ENCODE data around the gene ADAMTSL3.
"Not testable (repeated sequence)": the region's sequence is repeated elsewhere in the genome, so short reads cannot be mapped to it uniquely, and the experiment has no call there.

The ADAMTSL3 gene

DNA sequence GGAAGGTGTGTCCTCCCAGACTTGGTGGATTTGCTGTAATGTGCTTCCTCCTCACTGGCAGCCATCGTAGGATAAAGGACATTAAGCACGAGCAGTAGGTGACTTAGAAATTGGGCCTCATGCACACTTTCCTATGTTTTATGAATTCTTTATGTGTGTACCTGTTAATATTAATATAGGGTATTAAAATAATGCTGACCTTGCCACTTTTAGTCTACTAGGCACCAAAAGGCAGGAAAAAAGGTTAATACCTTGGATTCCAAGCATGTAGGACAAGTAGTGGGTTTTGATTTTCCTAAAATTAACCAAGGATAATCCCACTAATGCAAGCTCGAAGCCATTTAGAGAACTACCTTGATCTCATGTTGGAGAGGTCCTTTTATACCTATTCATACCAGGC, 55.9 kb downstream of the ADAMTSL3 start:
- no peak for DNase-seq

DNA sequence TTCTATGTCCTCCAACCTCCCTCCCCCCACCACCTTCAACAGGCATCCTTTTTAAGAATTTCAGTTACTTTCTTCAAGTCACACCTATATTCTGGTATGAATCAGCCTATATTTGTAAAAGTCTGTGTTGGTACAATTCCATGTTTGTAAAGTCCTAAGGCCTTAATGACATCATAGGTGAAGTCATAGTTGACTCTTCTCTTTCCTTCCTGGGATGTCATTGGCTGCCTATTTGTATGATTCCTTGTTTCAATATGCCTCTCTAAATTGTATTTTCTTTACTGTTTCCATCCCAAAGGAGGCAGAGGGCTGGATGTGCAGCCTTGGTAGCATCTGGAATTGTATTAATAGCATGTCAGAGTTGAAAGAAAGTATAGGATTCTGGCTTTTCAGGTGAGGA, 56.5 kb downstream of the ADAMTSL3 start:
- DNase-seq: no peak

DNA sequence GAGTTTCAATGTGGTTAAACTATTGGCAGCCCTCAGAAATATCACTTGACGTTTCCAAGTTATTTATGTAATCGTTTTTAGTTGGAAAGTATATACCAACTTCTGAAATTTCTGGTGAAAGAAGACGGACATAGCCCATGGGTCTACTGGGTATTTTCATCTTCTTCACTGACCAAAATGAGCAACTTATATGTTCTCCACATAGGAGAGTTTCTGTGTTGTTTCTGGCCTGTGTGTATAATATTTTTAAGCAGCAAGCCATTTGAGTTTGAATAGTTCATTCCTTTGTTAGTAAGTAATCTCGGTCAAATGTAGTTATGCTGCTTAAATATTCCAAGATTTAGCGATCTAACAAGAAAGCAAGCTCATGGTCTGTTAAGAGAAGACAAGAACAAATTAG, 57.3 kb downstream of the ADAMTSL3 start:
- DNase-seq: no peak

DNA sequence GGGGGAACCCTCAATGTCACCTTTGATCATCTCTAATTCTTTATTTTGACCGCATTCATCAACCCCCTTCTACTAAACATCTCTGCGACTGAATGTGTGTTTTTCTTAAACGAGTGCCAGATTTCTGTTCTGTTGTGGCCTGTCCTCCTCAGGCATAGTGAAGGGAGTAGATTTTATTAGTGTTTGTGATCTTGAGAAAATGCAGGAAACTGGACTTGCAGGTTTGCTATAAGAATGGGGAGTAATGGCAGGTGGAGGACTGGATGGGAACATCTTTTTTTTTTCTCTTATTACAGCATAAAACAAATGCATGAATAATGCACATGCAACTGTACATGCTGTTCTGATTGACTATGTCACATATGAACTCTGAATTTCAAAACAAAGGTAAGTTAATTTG, 59.3 kb downstream of the ADAMTSL3 start:
- DNase-seq: no peak

DNA sequence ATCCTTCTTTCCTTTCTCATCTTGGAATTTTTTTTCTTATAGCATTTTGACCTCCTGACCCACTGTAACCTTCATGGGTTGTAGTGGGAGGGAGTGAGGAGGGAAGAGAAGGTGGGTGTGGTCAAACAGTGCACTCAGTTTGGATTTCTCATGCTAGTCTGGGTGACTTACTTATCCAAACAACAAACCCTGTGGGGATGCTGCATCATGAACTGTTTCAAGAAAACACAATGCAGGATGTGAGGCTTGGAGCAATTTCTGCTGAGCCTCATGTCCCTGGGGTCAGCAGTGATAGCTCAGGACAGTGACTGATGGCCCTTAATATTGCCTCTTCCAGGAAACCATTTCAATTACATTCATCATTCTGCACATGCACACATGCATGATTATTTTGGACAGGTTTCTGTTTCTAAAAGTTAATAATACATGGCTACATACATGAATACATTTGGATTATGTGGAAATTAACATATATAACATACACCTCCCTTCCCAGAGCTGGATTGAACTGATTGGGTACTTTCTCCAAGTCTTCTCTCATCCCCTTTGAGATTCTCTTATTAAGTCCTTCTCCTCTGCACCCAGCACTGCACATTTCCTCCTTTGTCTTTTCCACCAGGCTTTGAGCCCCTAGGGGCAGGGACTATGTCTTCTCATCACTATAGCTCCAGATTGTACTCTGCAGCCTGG, 61.2 kb downstream of the ADAMTSL3 start:
- no peak for DNase-seq

DNA sequence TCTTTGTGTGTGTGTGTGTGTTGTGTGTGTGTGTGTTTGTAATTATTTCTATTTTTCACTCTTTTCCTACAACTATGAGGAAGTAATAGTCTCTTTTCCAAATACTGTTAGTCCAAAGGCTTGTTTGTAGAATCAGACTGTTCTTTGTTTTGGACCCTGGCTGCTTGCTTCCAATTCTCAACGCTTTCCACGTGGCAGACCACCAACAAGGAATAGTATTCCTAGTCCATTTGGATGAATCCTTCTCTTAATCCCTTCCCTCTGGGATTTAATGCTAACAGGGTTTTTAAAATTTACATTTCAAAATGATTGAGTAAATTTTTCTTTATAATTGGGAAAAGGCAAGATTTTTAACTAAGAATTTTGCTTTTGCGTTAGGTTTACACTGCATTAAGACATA, 62.7 kb downstream of the ADAMTSL3 start:
- DNase-seq: no peak

DNA sequence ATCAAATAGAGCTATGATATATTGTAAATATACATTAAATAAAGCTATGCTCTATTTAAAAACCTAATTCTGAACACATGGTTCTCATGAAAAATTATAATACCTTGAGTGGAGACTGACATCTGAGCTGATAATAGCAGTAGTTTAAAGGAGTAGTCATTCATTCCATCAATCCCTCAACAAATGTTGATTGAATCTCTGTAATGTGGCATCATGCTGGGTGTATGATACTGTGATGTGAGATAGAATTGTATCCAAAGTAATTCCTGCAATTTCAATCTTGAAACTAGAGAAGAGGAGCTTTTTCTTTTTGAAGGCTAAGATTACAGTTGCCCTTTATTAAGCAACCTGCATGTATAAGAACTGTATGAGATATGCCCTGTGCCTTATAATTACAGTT, 63.1 kb downstream of the ADAMTSL3 start:
- no peak for DNase-seq

DNA sequence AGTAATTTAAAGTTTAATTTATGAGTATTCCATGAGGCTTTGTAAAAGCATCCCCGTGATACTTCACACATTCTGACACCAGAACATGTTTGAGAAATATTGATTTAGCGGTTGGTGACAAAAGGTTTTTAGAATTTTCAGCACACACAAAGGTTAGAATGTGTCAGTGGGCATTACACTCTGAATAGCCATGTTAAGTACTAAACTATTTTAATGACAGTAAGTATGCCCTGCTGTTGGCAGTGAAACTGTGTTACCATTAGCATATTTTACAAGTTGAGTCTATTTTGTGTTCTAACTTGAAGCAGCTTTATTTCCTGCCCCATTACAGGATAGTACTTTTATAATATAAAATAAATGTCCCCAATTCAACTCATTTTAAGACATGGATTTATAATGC, 66.5 kb downstream of the ADAMTSL3 start:
- no peak for DNase-seq

DNA sequence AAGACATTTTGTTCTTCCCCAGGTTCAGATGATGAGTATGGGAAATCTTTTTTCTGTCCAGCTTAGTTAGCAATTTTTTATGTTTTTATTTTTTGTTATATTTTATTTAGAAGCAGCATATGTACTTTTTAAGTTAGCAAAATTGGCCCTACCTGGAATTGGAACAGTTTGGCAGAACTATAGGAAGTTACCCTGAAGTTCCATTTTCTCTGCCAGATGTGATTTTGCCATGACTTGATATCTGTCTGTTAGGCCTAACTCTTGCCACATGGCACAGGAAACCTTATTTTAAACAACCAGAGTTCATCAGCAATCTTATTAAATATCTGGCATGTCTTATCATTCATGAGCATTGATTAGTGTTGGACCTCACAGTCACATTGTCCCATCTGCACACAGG, 67.1 kb downstream of the ADAMTSL3 start:
- no peak for DNase-seq

DNA sequence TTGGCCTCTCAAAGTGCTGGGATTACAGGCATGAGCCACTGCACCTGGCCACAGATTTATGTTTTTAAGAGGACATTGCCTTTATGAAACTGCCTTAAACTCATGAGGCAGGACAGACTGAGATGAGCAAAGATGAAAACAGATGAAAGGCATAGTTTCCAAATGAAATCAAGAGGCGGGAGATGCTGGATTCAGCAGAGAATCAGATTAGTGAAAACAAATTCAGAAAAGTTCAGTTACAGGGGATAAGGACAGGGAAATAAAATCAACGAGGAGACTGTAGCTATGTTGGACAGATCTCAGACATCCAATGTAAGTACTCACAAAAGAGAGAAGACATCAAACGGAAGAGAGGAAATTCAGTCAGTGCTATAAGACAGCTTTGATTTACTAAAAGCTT, 68.1 kb downstream of the ADAMTSL3 start:
- DNase-seq: no peak

DNA sequence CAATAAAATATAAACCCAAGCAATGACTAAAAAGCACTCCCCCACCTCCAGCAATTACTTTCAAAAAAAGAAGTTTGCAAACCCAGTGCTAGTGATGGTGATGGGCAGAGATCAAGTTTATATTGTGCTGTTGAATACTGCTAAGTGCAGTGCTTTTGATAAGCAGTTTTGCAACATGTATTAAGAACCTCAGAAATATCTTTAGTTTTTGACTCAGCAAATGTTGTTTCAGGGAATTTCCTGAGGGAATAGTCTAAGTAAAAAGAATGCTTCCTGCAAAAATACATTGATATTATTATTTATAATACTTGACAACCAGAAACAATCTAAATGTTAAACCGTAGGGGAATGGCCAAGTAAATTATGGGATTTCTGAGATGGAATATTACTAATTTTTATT, 69.3 kb downstream of the ADAMTSL3 start:
- DNase-seq: no peak

DNA sequence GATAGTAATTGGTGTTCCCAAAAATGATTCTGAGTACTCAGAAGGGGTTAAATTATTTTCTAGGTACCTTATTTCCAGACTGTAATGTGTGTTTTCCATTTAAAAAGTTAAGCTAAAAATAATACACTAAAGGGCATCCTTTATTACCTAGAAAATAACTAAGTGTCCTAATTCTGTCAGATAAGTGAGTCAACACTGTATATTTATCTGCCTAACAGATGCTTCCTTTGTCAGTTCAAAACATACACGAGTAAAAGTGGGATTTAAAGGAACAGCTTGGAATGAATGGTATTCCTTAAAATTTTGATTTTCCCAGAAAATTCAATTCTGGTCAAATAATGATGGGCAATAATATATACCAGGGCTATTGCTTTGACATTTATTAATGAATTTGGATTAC, 78.3 kb downstream of the ADAMTSL3 start:
- no peak for DNase-seq

DNA sequence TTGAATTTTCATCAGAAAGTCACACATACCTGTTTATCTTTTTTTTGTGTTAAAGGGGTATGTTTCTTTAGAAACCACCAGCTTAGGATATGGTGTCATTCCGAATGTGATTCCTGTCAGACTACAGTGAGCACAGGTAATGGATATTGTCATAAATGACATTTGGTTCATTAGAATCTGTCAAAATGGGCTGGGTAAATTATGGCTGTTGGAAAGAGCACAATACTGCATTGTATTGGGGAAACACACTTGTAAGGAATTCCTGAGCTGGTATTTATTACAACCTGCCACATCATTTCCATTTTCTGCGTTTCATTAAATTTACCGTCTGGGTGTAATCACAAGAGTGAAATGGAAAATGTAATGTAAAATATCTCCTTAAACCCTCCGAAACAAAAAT, 78.8 kb downstream of the ADAMTSL3 start:
- no peak for DNase-seq

DNA sequence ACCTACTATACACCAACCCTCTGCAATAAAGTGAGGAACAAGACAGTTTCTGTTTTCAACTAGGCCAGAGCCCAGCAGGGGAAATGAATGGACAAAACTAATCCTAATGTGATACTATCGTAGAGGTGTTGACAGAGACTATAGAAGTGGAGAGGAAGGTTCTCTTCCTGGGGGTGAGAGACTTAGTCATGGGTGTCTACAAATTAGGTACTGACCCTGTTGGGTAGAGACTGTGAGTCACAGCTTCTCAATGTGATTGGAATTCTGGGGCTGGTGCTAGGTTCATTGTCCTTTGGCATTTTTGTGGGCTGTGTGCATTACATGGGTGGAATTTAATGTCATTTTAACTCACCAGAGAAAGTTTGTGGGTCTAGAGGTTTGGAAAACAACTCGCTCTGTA, 79.3 kb downstream of the ADAMTSL3 start:
- no peak for DNase-seq

DNA sequence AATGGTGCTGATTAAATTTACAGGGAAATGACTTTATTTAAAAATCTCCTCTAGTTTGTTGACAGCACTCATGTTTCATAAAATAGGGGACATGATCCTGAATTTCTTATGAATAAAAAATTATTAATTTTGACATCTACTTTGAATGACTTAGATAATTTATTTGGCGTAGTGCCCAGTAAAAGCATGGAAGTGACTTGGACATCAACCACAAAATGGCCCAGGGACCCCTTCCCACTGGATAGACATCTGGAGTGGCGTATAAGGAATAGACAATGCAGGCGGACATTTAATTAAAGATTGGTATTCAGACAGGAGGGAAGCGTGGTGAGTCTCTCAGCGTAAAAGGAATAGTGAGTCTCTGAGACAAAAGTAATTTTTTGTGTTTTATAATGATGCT, 79.8 kb downstream of the ADAMTSL3 start:
- no peak for DNase-seq

DNA sequence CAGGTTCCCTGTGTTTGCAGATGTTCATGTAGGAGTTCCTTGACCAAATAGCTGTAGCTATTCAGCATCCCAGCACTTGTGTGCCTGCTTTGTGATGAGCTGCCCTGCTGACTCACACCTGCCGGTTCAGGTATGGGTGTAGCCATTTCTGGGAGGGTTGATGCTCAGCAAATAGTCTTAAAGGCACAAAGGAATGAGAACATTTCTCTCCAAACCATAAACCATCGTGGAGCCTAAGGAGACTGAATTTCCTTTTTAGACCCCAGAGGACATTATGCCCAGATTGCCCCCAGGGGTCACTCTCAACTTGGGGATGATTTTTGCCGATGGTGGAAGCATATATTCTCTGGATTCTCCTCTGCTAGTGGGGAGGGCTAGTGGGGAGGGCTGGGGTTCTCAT, 80.6 kb downstream of the ADAMTSL3 start:
- no peak for DNase-seq

DNA sequence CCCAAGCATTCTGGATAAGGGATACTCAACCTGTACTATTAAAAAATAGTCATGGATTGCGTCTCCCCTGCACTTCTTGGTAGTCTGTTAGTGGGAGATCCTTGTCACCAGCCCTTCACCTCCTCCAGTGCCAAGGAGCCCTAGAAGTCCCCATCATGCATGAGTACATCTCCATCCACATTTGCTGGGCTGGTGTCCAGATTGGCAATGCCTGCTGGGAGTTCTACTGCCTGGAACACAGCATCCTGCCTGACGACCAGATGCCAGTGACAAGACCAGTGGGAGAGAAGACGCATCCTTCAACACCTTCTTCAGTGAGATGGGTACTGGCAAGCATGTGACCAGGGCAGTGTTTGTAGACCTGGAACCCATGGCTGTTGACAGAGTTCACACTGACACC, 85.7 kb downstream of the ADAMTSL3 start:
- no peak for DNase-seq

DNA sequence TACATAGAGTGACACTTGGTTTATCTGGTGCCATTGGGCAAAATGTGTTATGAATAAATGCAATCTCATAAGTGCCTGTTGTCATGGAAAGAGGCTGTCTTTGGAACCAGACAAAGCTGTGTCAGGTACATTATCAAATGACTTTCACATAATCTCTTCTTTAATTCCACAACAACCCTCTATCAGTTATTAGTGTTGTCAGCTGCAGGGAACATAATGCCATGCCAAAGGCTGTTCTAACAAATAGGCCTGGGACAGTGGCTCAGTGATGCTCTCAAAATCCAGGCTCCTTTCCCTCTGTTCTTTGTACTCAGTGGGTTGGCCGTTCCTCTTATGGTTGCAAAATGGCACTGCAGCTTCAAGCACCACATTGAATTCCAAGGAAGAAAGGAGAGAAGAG, 91.8 kb downstream of the ADAMTSL3 start:
- no peak for DNase-seq

DNA sequence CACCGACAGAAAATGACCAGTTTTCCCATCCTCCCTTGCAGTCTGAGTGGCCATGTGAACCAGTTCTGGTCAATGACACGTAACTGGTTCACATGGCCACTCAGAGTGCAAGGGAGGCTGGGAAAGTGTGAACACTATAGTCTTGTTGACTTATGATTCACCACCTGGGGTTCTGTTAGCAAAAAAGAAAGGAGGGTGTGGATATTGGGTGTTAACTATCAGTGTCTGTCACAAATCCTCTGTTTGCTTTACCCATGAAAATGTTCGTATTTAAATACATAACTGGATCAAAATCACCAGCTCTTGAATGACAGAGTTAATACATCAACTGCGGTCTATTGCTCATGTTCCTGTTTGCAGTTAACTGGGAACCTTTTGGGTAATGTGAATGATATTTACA, 92.3 kb downstream of the ADAMTSL3 start:
- DNase-seq: no peak

DNA sequence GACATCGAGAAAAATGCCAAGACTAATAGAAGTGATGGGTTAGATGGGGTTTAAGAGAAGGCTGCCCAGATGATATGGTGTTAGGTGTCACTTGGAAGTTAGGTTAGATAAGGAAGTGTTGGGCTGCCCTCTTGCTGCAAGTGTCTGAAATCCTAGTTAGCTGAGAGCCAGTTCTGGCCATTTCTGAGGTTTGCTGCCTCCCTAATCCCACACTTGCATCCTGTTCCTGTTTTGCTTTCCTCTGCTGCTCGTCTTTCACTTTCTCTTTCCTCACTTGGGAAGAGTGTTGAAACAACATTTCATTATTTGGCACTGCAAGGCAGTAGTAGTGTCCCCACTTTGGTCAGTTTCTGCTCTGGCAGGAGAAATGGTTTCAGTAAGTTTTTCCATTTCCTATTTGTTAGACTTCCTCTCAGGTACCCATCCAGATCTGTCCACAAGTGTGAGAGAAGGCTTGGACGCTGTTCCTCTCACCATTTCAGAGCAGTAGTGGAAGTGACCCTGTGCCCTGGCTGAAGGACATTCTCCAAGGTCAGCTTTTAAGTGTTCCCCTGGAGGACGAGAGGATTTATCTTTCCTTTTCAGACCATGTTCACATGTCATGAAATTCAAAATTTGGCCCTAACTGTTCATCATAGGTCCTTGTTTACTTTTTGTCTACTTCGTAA, 93.3 kb downstream of the ADAMTSL3 start:
- DNase-seq: no peak

DNA sequence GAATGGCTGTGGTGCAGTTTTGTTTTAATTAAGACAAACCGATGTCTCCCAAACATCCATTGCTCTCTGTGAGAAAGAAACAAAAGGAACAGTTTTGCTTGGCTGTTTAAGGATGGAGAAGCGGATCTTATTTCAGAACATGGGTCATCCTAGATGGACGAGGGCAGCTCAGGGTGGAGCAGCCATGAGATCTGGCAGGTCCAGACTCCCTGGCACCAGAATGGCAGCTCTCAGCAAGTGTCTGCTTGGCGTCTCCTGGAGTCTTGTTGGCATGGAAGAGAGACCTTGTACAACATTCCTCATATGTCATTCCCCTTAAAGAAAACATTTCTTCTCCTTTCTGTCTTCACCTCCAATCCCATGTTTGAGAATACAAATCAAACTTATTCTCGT, 93.8 kb downstream of the ADAMTSL3 start:
- no peak for DNase-seq

DNA sequence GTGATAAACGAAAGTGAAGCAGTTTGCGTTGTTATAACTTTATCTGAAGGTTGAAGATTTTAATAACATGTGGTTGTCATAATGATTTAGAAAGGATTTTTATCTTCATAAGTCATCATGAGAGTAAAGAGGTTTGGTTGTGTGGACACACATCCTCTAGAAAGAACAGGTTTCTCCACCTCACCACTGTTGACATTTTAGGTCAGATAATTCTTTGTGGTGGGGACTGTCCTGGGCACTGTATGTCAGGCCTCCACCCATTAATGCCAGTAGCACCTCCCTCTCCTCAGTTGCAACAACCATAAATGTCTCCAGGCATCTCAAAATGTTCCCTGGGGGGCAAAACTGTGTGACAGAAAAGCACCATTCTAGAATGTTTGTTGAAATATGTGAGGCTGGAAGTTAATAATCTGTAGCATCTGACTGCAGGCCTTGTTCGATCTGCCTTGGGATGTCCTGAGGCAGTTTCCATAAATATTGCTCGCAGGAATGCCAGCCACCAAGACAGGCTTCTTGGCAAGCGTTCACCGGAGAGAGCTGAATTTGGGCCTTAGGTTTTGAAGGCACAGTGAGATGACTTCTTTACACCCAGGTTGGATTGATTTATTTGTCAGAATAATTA, 100.1 kb downstream of the ADAMTSL3 start:
- DNase-seq: no peak

DNA sequence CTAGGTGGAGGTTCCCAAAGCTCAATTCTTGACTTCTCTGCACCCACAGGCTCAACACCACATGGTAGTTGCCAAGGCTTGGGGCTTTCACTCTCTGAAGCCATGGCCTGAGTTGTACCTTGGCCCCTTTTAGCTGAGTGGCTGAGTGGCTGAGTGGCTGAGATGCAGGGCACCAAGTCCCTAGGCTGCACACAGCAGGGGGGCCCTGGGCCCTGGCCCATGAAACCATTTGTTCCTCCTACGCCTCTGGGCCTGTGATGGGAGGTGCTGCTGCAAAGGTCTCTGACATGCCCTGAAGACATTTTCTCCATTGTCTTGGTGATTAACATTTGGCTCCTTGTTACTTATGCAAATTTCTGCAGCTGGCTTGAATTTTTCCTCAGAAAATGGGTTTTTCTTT, 103.4 kb downstream of the ADAMTSL3 start:
- DNase-seq: not testable (repeated sequence)

DNA sequence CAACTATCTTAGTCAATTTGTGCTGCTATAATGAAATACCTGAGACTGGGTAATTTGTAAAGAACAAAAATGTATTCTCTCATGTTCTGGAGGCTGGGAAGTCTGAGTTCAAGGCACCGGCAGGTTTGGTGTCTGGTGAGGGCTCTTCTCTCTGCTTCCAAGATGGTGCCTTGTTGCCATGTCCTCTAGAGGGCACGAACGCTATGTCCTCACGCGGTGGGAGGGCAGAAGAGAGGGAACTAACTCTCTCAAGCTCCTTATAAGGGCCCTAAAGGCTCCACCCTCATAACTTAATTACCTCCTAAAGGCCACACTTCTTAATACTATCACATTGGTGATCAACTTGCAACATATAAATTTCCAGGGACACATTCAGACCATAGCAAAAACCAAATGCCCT, 108.4 kb downstream of the ADAMTSL3 start:
- DNase-seq: no peak

All from NCI-H1105 treated with DMSO at 0.1 percent for 48 hours (cell line).